Renal cortical epithelial cell (primary cell): ENCODE results near the gene SLC37A1. TPM values are rescaled to one million over a fixed set of nuclear protein-coding genes. Genes with fewer than 3 reads are reported as not detected.
"Not testable (repeated sequence)": the region's sequence is repeated elsewhere in the genome, so short reads cannot be mapped to it uniquely, and the experiment has no call there.

Experiments
- DNase-seq: peaks from one replicate; pipeline ENCODE4 v3.0.0-alpha.2; 2011; ENCODE audit warnings: low read depth
- total RNA-seq: library from RNA; depleted of rRNA; stranded (reverse); fragments of >200 nt; gene quantifications from 2 replicates; pipeline ENCODE4 v1.2.3, GENCODE V29; 2014

The SLC37A1 gene
- total RNA-seq, 1 donor from 2014 or later: 15.0 TPM

- no peak for DNase-seq
These were observed 102.3 kb downstream of the SLC37A1 start for GRCh38 chr21:42615924-42616323.

- DNase-seq: no peak
These were observed 102.8 kb downstream of the SLC37A1 start for GRCh38 chr21:42616446-42616845.

- DNase-seq: no peak
These were observed 103.3 kb downstream of the SLC37A1 start for GRCh38 chr21:42616941-42617340.

- DNase-seq: no peak
These were observed 103.8 kb downstream of the SLC37A1 start for GRCh38 chr21:42617486-42617885.

- DNase-seq: peak; percentile 68
These were observed 105.1 kb downstream of the SLC37A1 start for GRCh38 chr21:42618707-42619102.

- DNase-seq: no peak
These were observed 105.5 kb downstream of the SLC37A1 start for GRCh38 chr21:42619166-42619565.

GRCh38 chr21:42619841-42620240 lies 106.2 kb downstream of the SLC37A1 start:
- DNase-seq: no peak

GRCh38 chr21:42621166-42621818 lies 107.6 kb downstream of the SLC37A1 start:
- DNase-seq: peak; percentile 82

GRCh38 chr21:42621819-42622177 lies 108.1 kb downstream of the SLC37A1 start:
- DNase-seq: peak; percentile 96

- no peak for DNase-seq
These were observed 108.6 kb downstream of the SLC37A1 start for GRCh38 chr21:42622284-42622683.

- DNase-seq: no peak
These were observed 110.0 kb downstream of the SLC37A1 start for GRCh38 chr21:42623694-42624093.

GRCh38 chr21:42624095-42624790 lies 110.6 kb downstream of the SLC37A1 start:
- peak; percentile 97 for DNase-seq

- no peak for DNase-seq
These were observed 111.3 kb downstream of the SLC37A1 start for GRCh38 chr21:42624936-42625335.

GRCh38 chr21:42626171-42626570 lies 112.5 kb downstream of the SLC37A1 start:
- DNase-seq: no peak

- DNase-seq: no peak
These were observed 114.1 kb downstream of the SLC37A1 start for GRCh38 chr21:42627527-42628289.

GRCh38 chr21:42628466-42629061 lies 114.9 kb downstream of the SLC37A1 start:
- DNase-seq: not testable (repeated sequence)

GRCh38 chr21:42629933-42630589 lies 116.4 kb downstream of the SLC37A1 start:
- no peak for DNase-seq

GRCh38 chr21:42630626-42631025 lies 117.0 kb downstream of the SLC37A1 start:
- no peak for DNase-seq
